COLO829 (cell line): Measurements from ENCODE around the gene APIP.

Experiments used
- DNase-seq: peaks from one replicate; pipeline ENCODE4 v3.0.0; 2012; ENCODE audit warnings: low spot score

APIP gene

DNA sequence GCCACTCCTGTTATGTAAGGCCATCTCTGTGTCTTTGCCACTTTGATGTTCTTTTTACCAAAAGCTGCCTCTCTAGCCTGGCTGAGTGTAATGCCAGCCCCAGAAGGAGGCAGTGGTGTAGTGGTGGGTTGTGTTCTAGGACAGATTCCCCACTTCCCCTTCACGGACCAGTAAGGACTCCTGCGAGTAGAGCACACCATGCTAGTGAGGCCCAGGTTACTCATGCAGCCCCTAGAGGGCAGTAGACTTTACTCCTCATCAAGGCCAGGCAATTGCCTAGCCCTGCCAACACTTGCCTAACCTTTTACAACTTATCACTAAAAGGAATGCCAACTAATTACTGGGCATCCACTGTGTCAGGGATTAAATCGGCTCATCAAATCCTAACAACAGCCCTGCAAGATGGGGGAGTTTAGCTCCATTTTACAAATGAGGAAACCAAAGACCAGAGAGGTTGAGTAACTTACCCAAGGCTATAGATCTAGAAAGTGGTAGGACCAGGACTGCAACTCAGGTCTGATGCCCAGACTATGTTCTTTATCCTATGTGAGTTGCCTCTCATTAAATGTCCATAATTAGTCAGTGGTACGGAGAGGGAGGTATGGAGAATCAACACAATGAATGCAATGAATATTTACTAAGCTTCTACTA lies 75.3 kb downstream of the APIP start:
- no peak for DNase-seq

DNA sequence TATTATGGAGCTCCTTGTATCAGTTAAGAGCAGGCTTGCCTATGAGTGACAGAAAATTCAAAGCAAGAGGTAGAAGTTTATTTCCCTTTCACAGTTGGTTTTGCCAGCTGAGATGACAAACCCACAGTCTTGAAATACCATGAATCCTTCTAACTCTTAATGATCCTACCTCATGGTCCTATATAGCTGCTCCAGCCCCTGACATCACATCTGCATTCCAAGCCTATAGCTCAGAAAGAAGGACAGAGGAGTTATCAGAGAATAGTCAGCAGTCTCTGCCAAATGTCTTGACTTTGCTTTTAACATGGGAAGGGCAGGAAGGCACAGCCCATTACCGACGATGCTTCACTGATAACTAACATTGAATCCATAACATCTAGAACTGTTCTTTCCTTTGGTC lies 76.2 kb downstream of the APIP start:
- DNase-seq = no peak

DNA sequence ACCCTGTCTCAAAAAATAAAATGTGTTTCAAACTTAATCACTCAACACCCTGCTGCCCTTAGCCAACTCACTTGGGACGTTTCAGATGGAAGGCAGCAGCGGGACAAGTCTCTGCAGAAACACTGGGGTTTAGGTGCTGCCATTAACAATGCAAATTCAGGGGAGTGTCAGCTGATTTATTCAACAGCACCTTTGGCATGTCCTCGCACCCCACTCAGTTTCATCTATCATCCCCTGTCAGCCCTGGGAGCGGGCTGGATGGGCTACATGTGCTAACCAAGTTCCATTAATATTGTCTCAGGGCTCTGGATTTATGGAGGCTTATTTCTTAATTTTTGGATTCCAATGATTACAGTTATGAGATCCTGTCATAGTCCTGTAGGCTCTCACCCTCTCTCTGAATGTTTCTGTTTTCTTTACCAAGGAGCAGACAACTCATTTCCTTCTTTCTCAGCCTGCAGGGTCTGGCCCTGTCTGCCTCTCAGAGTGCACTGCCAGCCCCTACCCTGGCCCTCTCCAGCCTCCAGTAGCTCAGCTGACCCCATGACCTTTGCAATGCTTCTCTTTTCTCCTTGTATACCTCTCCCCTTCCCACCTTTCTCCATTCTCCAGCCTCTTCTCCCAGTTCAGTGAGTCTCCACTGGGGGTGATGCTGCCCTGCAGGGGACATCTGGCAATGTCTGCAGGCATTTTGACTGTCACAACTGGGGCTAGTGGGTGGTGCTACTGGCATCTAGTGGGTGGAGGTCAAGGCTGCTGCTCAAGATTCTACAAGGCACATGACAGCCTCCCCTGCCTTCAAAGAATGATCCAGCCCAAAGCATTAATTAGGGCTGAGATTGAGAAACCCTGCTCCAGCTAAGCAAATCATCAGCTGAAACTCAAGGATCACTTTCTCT lies 79.0 kb downstream of the APIP start:
- DNase-seq = no peak

DNA sequence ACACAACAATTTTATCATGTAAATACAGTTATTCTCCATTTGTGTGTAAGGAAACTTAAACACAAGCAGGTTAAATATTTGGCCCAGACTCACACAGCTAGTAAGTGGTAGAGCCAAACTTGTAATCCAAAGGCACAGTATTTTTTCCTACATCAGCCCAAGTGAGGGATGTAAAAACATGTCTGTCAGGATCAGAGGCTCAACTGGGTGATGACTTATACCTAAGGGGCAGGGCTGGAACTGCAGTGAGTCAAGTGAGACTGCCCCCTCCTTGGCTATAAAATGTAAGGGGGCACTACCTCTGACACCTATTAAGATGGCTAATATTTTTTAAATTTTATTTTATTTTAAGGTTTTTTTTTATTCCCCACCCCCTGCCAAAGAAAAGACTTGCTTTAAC lies 82.6 kb downstream of the APIP start:
- no peak for DNase-seq
